HepG2 (cell line): ENCODE measurements around the gene CHMP1A. TPM values are rescaled to one million over a fixed set of nuclear protein-coding genes. Genes with fewer than 3 reads are reported as not detected.

Experiments
- ATAC-seq: fragments of 200-7000 bp; cut with Tn5 transposase; 3 replicates; pipeline ENCODE4 v1.9.1; 2020; ENCODE audit warnings: mild to moderate bottlenecking, moderate library complexity
- BruUV-seq: library from RNA; stranded (reverse); fragments of 400-500 nt; replicated peaks from 2 replicates; lab custom pipeline; 2021; lab: Mats Ljungman, UMichigan
- CTCF ChIA-PET: fragments of 300-600 bp; formaldehyde crosslinking; extraction: SDS; loops from one replicate; lab custom pipeline; 2021; ENCODE audit warnings: low total read pairs, inconsistent platforms, low intra/inter-chr PET ratio; lab: Yijun Ruan, JAX
- POLR2A ChIA-PET: fragments of 350-600 bp; sonication (Branson Sonifier 250); formaldehyde crosslinking; loops from one replicate; lab custom pipeline; 2020; ENCODE audit warnings: antibody characterized with exemption, inconsistent platforms; lab: Yijun Ruan, JAX
- DNase-seq: peaks from one replicate; pipeline ENCODE4 v3.0.0-alpha.2; 2015; ENCODE audit warnings: low spot score
- FAIRE-seq: peaks from 3 replicates; lab custom pipeline; 2011; peaks lifted over from hg19 to GRCh38; lab: Jason Lieb, UNC
- H2AFZ ChIP-seq: one replicate; pipeline ENCODE4 v1.6.1; 2011; ENCODE audit warnings: low read length, inconsistent platforms
- H3K27ac ChIP-seq: fragments of 300-600 bp; 3 replicates; pipeline ENCODE4 v1.8.0; 2011; ENCODE audit warnings: mixed run types, mild to moderate bottlenecking, mixed read lengths, low read length, inconsistent platforms; ENCODE audit not compliant: insufficient read depth; ENCODE audit errors: extremely low read length
- H3K27me3 ChIP-seq, 2 experiments: fragments of 200-600 bp in 1 of 2; 2 replicates in 1 of 2; 3 replicates in 1 of 2; pipeline versions ENCODE4 v1.6.0 to v1.8.0; 2011; ENCODE audit warnings: low read length in 2 of 2, mild to moderate bottlenecking in 2 of 2, moderate library complexity in 2 of 2, inconsistent platforms in 1 of 2; ENCODE audit not compliant: insufficient read depth in 2 of 2, control insufficient read depth in 1 of 2
- H3K36me3 ChIP-seq, 2 experiments: fragments of 200-600 bp in 1 of 2; replicated peaks in 1 of 2; 2 replicates in 1 of 2; 3 replicates in 1 of 2; pipeline versions ENCODE4 v1.5.1 to v1.8.0; 2011; ENCODE audit warnings: low read length in 2 of 2, inconsistent platforms in 1 of 2; ENCODE audit not compliant: insufficient read depth in 2 of 2, control insufficient read depth in 1 of 2
- H3K4me1 ChIP-seq: 2 replicates; pipeline ENCODE4 v1.5.1; 2012; ENCODE audit warnings: low read length, inconsistent platforms; ENCODE audit not compliant: insufficient read depth
- H3K4me2 ChIP-seq: 2 replicates; pipeline ENCODE4 v1.6.0; 2011; ENCODE audit warnings: low read depth, low read length, inconsistent platforms
- H3K4me3 ChIP-seq, 3 experiments: fragments of 200-600 bp in 1 of 3; sonication (generic), shearing (Covaris generic) in 1 of 3; replicated peaks in 1 of 3; 2 replicates each; pipeline ENCODE4 v1.5.1; 2011 to 2016; ENCODE audit warnings: low read length in 3 of 3, inconsistent platforms in 2 of 3, low read depth in 2 of 3, mild to moderate bottlenecking in 2 of 3, control low read depth in 1 of 3, mixed read lengths in 1 of 3; ENCODE audit not compliant: insufficient read depth in 1 of 3
- H3K79me2 ChIP-seq: one replicate; pipeline ENCODE4 v1.6.1; 2011; ENCODE audit warnings: low read length, inconsistent platforms; ENCODE audit not compliant: insufficient read depth
- H3K9ac ChIP-seq: 2 replicates; pipeline ENCODE4 v1.6.0; 2011; ENCODE audit warnings: mild to moderate bottlenecking, low read depth, low read length, inconsistent platforms; ENCODE audit not compliant: insufficient read depth
- H3K9me3 ChIP-seq: 2 replicates; pipeline ENCODE4 v1.5.1; 2012; ENCODE audit warnings: mild to moderate bottlenecking, low read length
- H4K20me1 ChIP-seq: 2 replicates; pipeline ENCODE4 v1.6.0; 2011; ENCODE audit warnings: inconsistent platforms, mild to moderate bottlenecking, low read length, moderate library complexity; ENCODE audit not compliant: insufficient read depth
- HNRNPLL ChIP-seq: fragments of 200-400 bp; formaldehyde crosslinking; IDR thresholded peaks from 2 replicates; pipeline ENCODE4 v1.6.1; 2017; ENCODE audit warnings: mild to moderate bottlenecking, low read depth, low read length; ENCODE audit not compliant: poor library complexity, severe bottlenecking
- REPIN1 ChIP-seq: sonication (generic); formaldehyde crosslinking; IDR thresholded peaks from 2 replicates; pipeline ENCODE4 v1.8.0; 2022; ENCODE audit warnings: missing genetic modification reagents, low read depth, mild to moderate bottlenecking, borderline replicate concordance
- ZKSCAN1 ChIP-seq: fragments of 150-350 bp; IDR thresholded peaks from 2 replicates; pipeline ENCODE4 v1.6.1; 2014; ENCODE audit warnings: low read length
- WGBS: methylation state at CpG from one replicate; pipeline ENCODE4 v1.1.6; 2017; ENCODE audit warnings: low lambda C conversion rate; 5-methylcytosine and 5-hydroxymethylcytosine counted together
- in situ Hi-C: cut with HindIII; loops from 2 replicates; pipeline ENCODE4 v1.10.0; 2017; ENCODE audit warnings: low pct_unique_long_range_greater_than_20kb; ENCODE audit not compliant: extremely low pct_ligation_motif_present
- intact Hi-C: fragments of 100-400 bp; cut with micrococcal nuclease; formaldehyde crosslinking; loops from one replicate; pipeline ENCODE4 v1.10.0; 2022; ENCODE audit not compliant: unreplicated experiment
- polyA plus RNA-seq, 8 experiments: library from polyadenylated mRNA; depleted of rRNA in 3 of 8; stranded (reverse) in 7 of 8; unstranded in 1 of 8; fragments of >200 nt; fragmentation: Illumina TruSeq in 4 of 8; extraction: Trizol in 4 of 8; gene quantifications; 2 replicates each; pipeline versions ENCODE4 v1.2.1 to v1.2.3, GENCODE V29; 2011 to 2016; ENCODE audit warnings: low read depth in 4 of 8, missing spikeins in 1 of 8, mixed read lengths in 1 of 8; ENCODE audit not compliant: insufficient read depth in 1 of 8
- total RNA-seq, 5 experiments: library from RNA; depleted of rRNA; stranded (reverse); fragments of >200 nt; fragmentation: Illumina TruSeq; extraction: Trizol; gene quantifications; 2 replicates each; pipeline ENCODE4 v1.2.3, GENCODE V29; 2016; ENCODE audit warnings: low read depth in 1 of 5
- TF ChIP-seq, protein P1 (sequence below): sonication (generic); formaldehyde crosslinking; IDR thresholded peaks from 2 replicates; pipeline ENCODE4 v1.9.0; 2021; ENCODE audit warnings: mild to moderate bottlenecking, missing genetic modification reagents
- TF ChIP-seq, protein P2 (sequence below): sonication (generic); formaldehyde crosslinking; IDR thresholded peaks from 2 replicates; pipeline ENCODE4 v1.4.0; 2020; ENCODE audit warnings: low read depth, mild to moderate bottlenecking, missing genetic modification reagents

CHMP1A gene
- total and polyA plus RNA-seq, 2 of the 13 experiments (the other 11 are each of a cell fraction or from before 2014, with no cell fraction given), result 69.4 to 73.3 TPM

DNA sequence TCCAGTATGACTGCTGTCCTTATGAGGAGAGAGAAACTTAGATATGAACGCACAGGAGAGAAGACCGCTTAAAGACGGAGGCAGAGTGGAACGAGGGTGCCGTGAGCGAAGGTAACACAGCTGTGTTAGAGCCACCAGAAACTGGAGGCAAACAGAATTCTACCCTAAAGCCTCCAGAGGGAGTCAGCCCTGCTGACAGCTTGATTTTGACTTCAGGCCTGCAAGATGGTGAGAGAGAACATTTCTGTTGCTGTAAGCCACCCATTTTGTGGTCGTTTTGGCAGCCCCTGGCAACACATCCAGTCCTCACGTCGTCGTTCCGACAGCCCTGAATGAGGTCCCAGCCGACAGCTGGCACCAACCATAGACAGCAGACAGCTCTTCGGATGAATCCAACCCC lies 46.8 kb upstream of the CHMP1A start:
- no peak for ATAC-seq
- in situ Hi-C loops, result loop anchor here (5.0 kb wide), 1 partner anchor 47 kb away; the partner anchor contains the start of genes CHMP1A and SPATA33

More for the DNA sequence above, 46.8 kb upstream of the CHMP1A start:
- no TSS peak for BruUV-seq
- H3K4me1 ChIP-seq, result peaks cover 24% of the 10 kb centered on the region
- ChIA-PET CTCF (no interaction called here), POLR2A (interaction anchor here (0.7 to 2.8 kb wide), 2 partner anchors 9 to 16 kb away, joined by 3 to 9 read pairs; partner anchors contain the start of gene VPS9D1)
- no peak for FAIRE-seq
- H2AFZ ChIP-seq, result no peak overlapping the region
- no peak overlapping the region for H3K4me2 ChIP-seq
- no peak for DNase-seq
- H3K9ac ChIP-seq, result no peak overlapping the region
- no peaks in the 10 kb centered on the region for H3K9me3 ChIP-seq
- TF ChIP-seq HNRNPLL, result no peak
- TF ChIP-seq, protein P1, sequence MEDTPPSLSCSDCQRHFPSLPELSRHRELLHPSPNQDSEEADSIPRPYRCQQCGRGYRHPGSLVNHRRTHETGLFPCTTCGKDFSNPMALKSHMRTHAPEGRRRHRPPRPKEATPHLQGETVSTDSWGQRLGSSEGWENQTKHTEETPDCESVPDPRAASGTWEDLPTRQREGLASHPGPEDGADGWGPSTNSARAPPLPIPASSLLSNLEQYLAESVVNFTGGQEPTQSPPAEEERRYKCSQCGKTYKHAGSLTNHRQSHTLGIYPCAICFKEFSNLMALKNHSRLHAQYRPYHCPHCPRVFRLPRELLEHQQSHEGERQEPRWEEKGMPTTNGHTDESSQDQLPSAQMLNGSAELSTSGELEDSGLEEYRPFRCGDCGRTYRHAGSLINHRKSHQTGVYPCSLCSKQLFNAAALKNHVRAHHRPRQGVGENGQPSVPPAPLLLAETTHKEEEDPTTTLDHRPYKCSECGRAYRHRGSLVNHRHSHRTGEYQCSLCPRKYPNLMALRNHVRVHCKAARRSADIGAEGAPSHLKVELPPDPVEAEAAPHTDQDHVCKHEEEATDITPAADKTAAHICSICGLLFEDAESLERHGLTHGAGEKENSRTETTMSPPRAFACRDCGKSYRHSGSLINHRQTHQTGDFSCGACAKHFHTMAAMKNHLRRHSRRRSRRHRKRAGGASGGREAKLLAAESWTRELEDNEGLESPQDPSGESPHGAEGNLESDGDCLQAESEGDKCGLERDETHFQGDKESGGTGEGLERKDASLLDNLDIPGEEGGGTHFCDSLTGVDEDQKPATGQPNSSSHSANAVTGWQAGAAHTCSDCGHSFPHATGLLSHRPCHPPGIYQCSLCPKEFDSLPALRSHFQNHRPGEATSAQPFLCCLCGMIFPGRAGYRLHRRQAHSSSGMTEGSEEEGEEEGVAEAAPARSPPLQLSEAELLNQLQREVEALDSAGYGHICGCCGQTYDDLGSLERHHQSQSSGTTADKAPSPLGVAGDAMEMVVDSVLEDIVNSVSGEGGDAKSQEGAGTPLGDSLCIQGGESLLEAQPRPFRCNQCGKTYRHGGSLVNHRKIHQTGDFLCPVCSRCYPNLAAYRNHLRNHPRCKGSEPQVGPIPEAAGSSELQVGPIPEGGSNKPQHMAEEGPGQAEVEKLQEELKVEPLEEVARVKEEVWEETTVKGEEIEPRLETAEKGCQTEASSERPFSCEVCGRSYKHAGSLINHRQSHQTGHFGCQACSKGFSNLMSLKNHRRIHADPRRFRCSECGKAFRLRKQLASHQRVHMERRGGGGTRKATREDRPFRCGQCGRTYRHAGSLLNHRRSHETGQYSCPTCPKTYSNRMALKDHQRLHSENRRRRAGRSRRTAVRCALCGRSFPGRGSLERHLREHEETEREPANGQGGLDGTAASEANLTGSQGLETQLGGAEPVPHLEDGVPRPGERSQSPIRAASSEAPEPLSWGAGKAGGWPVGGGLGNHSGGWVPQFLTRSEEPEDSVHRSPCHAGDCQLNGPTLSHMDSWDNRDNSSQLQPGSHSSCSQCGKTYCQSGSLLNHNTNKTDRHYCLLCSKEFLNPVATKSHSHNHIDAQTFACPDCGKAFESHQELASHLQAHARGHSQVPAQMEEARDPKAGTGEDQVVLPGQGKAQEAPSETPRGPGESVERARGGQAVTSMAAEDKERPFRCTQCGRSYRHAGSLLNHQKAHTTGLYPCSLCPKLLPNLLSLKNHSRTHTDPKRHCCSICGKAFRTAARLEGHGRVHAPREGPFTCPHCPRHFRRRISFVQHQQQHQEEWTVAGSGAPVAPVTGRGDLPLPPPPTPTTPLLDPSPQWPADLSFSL (CRISPR knock-in tag), result no peak
- TF ChIP-seq REPIN1 (CRISPR knock-in tag), result no peak
- TF ChIP-seq ZKSCAN1, result no peak
- TF ChIP-seq, protein P2, sequence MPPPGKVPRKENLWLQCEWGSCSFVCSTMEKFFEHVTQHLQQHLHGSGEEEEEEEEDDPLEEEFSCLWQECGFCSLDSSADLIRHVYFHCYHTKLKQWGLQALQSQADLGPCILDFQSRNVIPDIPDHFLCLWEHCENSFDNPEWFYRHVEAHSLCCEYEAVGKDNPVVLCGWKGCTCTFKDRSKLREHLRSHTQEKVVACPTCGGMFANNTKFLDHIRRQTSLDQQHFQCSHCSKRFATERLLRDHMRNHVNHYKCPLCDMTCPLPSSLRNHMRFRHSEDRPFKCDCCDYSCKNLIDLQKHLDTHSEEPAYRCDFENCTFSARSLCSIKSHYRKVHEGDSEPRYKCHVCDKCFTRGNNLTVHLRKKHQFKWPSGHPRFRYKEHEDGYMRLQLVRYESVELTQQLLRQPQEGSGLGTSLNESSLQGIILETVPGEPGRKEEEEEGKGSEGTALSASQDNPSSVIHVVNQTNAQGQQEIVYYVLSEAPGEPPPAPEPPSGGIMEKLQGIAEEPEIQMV (CRISPR knock-in tag), result no peak
- TF ChIP-seq, all 625 proteins: peak for 0
- H4K20me1 ChIP-seq, result no peaks in the 10 kb centered on the region
- intact Hi-C loops, result loop anchor here (5.0 to 10.0 kb wide), 2 partner anchors 121 to 213 kb away; partner anchors contain the start of genes MC1R and SPIRE2
- no peak overlapping the region for H3K27ac ChIP-seq
- H3K36me3 ChIP-seq, result peaks cover 0 to under 1% of the 10 kb centered on the region in 2 experiments; a peak in 2 of 5 replicates
- no peaks in the 10 kb centered on the region for H3K27me3 ChIP-seq
- WGBS, result 84% methylated on average over 13 of the region's 13 CpGs
- no peak overlapping the region for H3K4me3 ChIP-seq
- H3K79me2 ChIP-seq, result peaks cover under 1% of the 10 kb centered on the region
